Activated CD4-positive, alpha-beta T cell treated with anti-CD3 and anti-CD28 coated beads, Interleukin-2, amount 50 U/mL, for 24 hours (primary cell): ENCODE results near the gene BRAT1.

Source experiments
- DNase-seq, 2 donors: peaks; one replicate each; pipeline ENCODE4 v3.0.0-alpha.2; 2020; ENCODE audit warnings: low read depth in 1 of 2, low spot score in 1 of 2

BRAT1 gene

GRCh38 chr7:2585446-2585845, 30.1 kb upstream of the BRAT1 start:
- DNase-seq: no peak

GRCh38 chr7:2583798-2584580, 28.7 kb upstream of the BRAT1 start:
- DNase-seq: no peak

DNA sequence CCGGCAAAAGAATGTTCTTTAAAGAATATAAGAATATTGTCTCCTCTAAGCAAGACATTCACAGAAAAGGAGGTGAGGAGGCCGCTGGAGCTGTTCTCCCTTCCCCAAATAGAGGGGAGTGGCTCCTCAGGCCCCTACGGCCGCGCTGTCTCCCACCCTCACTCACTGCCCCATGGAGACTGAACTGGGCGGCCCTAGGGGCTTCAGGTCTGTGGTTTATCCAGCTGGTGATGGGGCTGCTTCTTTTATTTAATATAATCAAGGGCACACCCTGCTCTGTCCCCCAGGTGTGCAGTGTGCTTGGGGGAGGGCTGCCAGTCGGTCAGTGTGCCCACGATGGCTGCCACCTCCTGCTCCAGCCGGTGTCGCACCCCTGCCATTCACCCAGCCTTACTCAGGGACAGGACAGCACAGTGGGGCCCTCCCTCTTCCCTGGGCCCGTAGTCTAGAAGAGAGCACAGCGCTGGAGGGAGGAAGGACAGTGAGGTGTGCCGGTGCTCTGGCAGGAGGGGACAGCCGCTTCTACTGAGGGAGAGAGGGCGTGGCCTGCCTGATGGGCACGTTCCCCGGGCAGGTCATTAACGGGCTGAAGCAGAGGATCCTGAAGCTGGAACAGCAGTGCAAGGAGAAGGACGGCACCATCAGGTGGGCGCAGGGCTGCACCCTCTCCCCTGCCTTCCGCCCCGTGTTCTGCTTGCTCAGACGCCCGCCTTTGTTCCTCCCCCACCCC, 26.8 kb upstream of the BRAT1 start:
- no peak for DNase-seq

GRCh38 chr7:2580636-2581035, 25.3 kb upstream of the BRAT1 start:
- no peak for DNase-seq

GRCh38 chr7:2577914-2578680, 22.8 kb upstream of the BRAT1 start:
- no peak for DNase-seq

- no peak for DNase-seq
Observed at GRCh38 chr7:2576742-2577491, 21.6 kb upstream of the BRAT1 start.

DNA sequence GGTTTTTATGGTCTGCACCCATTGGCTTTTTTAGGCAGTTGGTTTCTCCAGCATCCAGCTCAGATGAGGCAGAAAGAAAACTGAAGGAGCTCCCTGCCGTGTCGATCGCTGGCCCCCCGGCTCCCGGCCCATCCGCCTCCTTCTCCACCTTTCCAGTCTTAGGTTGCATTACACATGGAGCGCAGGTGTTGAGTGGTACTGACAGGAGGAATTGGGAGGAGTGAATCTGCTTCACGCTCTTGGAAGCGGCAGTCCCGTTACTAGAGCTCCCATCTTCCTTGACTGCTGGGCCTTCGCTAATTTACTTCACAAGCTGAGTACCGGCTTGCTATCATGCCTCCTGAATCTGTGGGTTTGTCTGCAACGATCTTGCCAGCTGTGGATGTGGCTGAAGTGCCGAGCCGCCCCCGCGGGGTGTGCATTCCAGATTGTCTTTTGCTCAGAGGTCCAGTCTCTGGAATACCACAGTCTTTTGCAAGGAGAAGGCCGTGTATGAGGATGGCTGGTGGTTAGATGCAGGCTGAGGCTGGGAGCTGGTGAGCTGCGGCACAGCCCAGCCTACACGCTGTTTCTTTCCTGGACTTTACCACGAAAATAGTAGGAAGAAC, 20.5 kb upstream of the BRAT1 start:
- DNase-seq: no peak

DNA sequence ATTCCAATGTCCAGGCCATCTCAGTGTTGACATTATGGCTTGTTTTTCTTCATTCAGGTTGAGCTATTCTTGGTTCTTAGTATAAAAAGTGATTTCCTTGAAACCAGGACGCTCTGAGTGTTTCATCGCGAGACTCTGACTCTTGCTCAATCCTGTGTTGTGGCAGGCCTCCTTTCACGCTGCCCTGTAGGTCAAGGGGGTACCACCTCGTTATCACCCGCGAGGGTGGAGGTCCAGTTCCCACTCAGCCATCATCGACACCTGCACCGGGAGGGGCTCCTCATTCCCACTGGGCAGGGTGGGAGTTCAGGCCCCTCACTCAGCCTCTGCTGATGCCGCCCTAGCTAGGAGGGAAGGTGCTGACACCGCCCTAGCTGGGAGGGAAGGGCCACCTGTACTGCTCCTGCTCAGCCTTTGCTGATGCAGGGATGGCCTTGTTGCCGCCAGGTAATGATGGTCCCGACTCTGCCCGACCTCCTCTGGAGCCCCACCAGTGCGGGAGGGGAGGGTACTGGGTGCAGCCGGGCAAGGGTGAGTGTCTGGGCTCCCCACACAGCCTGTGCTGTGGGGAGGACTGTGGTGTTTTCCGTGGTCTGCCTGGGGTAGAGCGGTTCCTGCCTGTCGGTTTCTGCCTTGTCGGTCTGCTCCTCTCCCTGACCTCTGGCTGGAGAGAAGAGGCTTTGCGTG, 19.9 kb upstream of the BRAT1 start:
- no peak for DNase-seq

GRCh38 chr7:2573761-2574160, 18.4 kb upstream of the BRAT1 start:
- no peak for DNase-seq

DNA sequence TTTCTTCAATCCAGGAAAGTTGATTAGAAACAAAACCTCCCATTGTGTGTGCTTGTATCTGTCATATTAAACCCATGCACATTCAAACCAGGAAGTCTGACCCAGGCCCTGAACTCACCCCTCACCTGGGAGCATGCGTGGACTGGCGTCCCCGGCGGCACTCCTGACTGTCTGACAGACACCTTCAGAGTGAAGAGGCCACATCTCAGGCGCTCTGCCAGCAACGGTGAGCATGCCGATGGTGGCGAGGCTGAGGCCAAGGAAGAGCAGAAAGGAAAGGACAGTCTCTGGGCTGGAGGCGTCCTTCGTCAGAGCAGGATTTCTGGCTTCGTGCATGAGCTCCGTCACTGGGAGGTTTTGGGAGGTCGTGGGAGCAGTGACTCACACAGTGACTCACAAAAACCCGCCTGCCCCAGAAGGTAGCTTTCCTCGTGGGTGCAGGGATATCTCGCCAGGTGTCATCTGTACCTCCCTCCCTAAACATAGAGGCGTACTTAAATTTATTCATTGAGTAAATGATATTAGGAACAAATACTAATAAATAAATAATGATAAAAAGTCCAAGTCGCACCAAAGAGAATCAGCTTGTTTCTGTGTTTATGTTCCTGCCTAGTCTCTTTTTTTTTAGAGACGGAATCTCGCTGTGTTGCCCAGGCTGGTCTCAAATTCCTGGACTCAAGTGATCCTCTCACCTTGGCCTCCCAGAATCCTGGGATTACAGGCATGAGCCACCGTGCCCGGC, 16.9 kb upstream of the BRAT1 start:
- DNase-seq: no peak

- no peak for DNase-seq
Observed at GRCh38 chr7:2571409-2571808, 16.1 kb upstream of the BRAT1 start.

DNA sequence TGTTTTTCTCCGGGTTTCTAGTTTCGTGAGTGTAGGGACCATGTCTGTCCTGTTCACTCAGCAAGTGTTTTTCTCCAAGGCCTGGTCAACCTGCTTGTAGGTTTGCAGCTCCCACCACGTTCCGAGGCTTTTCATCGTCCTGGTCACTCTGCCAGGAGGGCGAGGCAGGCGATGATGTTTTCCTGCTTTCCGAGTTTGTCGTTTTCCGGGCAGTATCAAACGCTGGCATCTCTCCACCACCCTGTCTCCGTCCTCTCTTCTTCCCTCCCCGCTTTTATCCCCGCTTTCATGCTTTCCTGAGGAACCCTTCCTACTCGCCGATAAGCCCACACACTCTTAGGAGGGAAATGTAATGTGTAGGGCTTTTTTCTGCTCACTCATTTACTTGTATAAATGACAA, 14.7 kb upstream of the BRAT1 start:
- no peak for DNase-seq

DNA sequence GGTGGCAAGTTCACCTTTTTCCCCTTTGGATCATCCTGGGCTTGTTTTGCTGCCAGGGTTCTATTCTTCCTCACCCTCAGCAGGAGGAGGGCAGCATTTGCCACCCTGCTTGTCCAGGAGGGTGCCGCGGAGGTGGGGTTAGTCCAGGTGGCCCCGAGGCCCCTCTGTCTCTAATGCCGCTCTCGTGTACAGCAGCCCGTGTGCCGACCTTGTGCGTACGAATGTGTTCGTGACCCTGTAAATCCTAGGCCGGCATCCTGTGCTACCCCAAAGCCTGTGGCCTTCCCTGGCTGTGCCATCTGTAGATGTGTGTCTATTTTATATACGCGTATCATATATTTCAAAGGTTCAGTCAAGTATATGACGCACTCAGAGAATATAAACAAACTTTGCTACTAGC, 14.1 kb upstream of the BRAT1 start:
- DNase-seq: no peak

- DNase-seq: no peak
Observed at GRCh38 chr7:2568521-2569223, 13.3 kb upstream of the BRAT1 start.

DNA sequence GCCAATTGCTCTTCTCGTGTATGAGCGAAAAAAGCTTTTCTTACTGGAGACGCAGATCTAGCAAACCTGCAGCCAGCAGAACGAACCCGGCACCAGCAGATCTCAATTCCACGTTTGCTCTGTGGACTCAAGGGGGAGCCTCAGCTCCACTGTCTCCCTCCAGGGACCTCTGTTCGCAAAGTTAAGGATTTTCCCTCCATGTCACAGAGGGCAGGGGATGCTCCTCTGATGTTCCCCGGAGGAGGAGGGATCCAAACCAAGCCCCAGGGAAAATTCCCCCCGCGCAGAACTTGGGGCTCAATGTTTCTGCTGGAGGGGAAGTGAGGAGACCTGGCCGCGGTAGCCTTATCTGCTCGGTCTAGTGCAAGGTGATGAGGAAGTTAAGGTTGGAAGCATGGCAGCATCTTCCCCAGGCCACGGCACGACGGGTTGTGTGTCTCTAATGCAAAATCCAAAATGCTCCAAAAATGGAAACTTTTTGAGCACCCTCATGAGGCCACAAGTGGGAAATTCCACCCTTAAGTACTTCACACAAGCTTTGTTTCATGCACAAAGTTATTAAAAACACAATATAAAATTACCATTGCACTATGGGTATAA, 12.5 kb upstream of the BRAT1 start:
- DNase-seq: no peak

GRCh38 chr7:2566890-2567678, 11.8 kb upstream of the BRAT1 start:
- DNase-seq: no peak

- no peak for DNase-seq
Observed at GRCh38 chr7:2566348-2566889, 11.1 kb upstream of the BRAT1 start.
